HG03159 (cell line): ENCODE measurements around the gene BOD1L2.

ENCODE experiments used
- ATAC-seq: cut with Tn5 transposase; IDR thresholded peaks from one replicate; pipeline ENCODE4 v1.9.1; 2021; ENCODE audit warnings: mild to moderate bottlenecking, moderate library complexity; ENCODE audit not compliant: unreplicated experiment

The BOD1L2 gene

DNA sequence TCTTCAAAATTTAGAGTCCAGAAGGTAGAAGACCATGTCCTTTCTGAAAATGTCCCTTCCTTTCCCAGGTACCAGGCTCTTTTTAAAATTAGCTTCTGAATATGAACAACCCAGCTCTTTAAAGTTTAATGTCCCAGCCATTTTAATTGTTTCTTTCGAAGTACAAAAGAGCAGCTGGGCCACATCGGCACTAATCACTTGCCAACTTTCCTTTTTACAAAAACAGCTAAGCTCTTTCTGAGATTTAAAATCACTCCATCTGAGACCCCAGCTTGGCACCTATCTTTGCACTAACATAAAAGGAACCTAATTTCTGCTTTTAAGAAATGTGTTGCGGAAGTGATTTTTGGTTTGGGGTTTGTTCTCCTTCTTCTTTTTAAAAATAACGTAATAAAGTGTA, 2.6 kb downstream of the BOD1L2 start:
- ATAC-seq, result no peak

DNA sequence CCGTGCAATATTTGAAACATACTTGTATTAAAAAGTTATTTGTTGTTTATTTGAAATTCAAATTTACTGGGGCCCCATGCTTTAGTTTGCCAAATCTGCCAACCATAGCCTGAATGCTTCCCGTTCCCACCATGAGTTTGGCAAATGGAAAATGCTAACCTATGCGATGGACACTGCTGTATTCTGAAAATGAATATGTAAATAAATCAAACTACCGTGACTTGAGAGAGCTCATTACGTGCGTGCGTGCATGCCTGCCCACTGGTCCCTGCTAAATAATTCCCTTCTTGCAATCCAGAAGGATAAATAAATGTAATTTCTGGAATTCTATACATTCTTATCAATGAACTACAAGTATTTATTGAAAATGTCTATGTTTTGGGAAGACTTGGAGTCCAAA, 3.2 kb downstream of the BOD1L2 start:
- ATAC-seq, result no peak

DNA sequence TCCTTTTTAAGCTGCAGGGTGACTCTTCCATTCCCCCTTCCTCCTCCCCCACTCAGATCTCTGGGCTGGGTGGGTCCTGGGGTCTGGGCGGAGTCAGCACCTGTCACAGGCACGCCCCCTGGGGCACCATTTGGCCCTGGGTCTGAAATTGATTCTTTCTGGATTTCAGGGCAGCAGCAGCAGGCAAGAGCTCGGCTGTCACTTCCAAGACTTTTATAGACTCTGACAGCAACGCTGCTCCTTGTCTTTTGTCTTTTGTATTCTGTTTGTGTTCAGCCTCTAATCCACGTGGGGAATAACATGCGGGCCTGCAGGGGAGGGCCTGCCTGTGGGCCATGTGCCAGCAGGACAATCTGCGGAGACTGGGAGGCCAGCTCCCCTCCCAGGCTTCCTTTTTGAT, 3.9 kb downstream of the BOD1L2 start:
- ATAC-seq, result no peak

DNA sequence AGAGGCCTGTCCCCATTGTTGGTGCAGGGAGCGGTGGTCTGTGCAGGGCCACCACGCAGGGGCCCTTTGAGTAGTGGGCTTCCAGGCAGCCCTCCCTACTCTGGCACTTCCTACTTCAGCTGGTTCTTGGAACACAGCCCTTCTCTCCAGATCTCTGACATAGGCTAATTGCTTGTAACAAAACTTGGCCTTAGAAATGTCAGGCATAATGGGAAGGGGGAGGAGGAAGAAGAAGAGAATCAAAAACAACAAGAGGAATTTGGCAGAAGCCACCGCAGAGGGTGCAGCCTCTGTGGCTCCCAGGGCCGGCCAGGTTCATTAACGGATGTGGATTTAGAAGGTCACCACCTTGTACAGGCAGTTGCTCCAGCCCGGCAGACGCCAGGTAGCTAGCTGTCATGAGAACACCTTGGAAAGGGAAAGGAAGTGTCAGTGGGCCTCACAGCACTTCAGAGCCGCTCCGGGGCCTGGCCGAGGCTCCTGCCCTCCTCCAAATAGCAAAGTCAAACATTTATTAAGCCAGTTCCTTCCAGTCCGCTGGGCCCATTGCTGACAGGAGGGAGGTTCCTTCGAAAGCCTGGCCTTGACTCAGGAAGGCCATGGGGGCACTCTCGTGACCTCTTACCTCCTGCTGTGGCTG, 7.4 kb downstream of the BOD1L2 start:
- no peak for ATAC-seq

DNA sequence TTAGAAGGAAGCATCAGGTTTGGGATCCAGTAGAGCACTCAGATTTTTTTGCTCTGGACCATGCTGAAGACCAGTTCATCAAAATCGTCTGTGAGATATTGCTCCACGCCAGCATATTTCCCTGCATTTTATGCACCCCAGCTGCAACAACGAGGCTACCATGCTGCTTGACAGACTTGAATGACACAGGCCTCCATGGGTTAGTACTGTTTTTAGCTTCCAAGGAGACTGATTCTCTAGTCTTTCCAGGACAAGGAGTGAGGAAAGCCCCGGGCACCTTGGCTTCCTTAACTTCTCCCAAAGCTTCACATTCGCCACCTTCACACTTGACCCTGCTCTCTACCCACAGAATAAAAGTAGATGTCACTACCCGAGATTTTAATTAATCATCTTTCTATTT, 17.5 kb downstream of the BOD1L2 start:
- no peak for ATAC-seq

DNA sequence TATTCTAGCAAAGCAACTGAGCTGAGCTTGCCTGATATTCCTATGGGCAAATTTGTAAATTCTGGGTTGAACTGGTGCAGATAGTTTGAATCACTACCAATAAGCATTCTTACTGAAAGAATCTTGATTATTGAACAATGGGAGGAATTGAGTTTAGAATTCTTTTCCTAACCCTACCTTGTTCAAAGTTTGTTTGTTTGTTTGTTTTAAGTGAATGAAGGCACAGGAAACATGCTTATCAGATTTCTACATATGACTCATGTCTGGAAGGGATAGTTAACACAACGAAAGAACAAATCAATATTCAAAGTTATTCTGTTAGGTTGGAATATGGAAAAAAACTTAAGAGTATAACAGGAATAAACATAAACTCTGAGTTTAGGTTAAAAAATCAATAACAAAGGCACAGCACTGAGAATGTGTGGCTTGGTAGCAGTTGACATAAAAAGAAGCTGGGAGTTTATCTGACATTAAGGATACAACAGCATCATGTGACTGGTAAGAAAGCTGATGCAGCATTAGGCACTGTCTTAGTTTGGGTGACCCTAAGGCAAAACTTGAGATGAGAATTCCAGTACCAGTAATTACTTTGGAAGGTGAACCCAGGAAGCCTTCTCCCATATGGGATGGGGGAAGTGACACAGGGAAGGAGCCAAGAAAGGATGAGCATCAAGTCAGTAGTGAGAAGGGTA, 20.9 kb downstream of the BOD1L2 start:
- no peak for ATAC-seq

DNA sequence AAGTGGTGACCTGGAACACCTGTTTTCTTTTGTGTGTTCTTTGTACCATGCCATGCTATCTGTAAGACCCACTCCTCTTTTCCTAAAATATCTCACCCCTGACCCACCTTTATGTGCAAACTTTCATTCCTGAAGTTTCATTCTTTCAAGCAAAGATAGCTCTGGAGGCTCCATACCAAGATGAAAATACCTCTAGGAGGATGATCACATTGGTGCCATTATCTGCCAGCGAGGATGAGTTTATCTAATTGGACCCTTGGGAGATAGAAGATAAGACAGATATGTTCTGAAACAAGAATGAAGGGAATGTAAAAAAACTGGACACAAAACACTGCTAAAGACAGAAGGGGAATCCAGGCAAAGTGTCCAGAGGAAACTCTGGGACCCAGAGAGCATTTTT, 24.1 kb downstream of the BOD1L2 start:
- ATAC-seq, result no peak

DNA sequence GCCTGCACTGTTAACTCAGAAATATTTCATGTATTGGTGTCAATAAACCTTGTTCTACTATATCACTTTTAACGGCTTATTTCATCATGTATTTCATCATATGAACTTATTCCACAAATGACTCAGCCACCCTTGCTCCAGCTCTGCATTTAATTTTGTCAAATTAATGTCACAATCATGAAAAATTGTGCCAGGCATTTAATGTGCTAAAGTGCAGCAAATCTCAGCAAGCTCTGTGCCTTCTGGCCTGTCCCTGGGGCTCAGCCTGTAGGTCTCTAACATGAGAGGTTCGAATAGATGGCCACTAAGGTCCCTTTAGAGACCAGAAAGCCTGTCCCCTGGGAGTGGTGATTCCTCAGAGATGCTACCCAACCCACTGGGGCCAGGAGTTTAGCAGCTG, 28.6 kb downstream of the BOD1L2 start:
- ATAC-seq, result no peak

DNA sequence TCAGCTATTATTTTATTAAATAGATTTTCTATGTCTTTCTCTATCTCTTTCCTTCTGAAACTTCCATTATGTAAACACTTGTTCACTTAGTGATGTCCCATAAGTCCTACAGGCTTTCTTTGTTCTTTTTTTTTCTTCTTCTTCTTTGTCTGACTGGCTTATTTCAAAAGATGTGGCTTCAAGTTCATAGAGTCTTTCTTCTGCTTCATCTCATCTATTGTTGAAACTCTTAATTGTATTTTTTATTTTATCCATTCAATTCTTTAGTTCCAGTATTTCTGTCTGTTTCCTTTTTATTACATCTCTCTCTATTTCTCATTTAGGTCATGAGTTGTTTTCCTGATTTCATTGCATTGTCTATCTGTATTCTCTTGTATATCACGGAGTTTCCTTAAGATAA, 38.5 kb downstream of the BOD1L2 start:
- ATAC-seq, result no peak

DNA sequence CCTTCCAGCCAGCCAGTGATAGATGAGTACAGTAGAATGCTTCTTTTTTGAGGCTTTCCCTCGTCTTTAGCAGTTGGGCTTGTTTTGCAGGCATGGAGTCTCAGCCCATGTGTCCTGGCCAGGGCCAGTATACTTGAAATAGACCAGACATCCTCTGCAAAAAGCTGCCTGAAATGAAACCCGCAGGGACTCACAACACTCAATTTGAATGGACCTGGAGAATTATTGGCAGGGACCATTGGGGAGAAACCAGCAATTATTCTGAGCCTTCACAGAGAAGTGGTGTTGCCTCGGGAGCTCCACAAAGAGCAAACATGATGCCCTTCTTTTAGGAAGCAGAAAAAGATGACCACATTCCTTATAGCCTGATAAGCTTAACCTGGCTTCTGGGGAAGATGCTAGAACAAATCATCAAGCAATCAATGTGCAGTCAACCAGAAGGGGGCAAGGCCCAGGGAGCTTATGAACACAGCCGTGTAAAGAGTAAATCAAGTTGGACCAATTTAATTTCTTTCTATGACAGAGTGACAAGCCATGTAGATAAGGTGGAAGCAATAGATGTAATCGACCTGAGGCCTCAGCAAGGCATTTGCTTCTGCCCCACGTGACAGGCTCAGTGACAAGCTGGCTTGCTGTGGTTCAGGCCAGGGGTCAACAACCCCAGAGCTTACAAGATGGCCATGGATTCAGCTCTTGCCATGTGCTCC, 42.1 kb downstream of the BOD1L2 start:
- no peak for ATAC-seq

DNA sequence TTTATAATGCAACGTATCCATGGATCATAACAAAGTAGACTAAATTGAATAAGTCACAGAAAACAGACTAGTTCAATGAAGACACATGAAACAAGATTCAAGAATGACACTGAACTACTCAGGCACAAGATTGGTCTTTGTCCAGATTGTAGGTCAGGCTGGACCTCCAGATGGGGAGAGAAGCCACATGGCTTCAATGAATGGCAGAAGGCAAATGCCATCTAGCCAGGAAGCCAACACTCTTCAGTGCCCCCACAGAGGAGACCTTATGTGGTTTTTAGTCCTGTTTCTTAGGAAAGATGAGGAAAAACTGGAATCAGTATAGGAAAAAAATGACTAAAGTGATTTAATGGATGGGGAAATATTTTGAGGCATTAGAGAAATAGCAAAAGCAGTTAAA, 43.1 kb downstream of the BOD1L2 start:
- ATAC-seq, result no peak

DNA sequence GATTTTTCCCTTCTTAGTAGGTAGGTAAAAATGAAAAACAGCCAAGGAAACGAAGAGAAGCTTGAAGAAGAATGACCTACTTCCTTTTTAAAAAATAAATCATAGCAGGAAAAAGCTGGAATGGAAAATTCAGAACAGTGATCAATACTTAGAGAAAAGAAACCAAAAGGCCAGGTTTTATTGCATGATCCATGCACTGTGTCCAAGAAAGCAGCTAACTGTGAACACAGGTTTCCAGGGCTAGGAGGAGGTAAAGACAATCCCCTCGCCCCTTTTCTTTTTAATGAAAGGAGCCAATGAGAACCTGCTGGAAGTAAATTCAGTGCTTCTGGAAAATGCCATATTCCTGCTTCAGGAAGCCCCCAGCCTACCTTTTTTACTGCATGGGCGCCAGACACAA, 47.2 kb downstream of the BOD1L2 start:
- ATAC-seq, result no peak

DNA sequence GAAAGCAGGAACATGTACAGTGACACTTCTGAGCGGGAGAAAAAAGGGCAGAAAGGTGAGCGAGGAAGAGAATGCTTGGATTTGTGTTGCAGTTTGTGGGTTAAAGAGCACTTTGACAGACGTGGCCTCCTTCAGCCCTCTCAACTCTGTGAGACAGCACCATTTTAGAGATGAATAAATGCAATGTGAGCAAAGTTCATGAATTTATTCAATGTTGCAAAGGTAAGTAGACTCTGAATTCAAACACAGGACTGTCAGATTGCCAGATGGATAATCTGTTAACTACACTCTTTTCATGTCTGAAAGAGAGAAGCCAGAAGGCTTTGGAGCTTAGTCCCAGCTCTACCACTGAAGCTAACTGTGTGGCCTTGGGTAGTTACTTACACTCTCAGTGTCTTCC, 47.7 kb downstream of the BOD1L2 start:
- no peak for ATAC-seq

DNA sequence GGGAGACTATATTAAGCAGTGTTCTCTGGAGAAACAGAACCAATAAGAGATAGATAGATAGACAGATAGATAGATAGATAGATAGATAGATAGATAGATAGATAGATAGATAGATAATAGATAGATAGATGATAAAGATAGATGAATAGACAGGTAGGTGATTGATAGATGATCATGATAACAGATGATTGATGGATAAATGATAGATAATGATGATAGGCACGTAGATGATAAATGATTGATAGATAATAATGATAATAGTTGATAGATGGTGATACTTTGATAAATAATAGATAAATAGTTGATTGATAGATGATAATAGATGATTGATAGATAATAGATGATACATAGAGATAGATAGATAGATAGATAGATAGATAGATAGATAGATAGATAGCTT, 48.5 kb downstream of the BOD1L2 start:
- no peak for ATAC-seq

DNA sequence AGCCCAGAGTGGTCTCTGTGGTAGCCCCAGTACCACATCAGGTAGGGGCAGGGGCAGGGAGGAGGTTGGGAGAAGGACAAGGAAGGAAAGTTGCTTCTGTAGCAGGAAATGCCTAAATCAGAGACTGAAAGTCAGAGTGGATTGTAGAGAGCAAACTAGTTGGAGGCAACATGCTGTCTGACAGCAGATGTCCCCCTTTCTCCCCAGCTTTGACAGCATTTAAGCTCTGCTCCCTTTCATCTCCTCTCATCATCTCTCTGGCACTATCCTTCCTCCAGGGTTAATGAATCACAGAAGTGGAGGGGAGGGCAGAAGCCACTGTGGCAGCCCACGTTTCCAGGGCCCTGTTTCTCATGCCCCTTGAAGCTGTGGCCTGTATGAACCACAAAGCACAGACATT, 50.4 kb downstream of the BOD1L2 start:
- no peak for ATAC-seq

DNA sequence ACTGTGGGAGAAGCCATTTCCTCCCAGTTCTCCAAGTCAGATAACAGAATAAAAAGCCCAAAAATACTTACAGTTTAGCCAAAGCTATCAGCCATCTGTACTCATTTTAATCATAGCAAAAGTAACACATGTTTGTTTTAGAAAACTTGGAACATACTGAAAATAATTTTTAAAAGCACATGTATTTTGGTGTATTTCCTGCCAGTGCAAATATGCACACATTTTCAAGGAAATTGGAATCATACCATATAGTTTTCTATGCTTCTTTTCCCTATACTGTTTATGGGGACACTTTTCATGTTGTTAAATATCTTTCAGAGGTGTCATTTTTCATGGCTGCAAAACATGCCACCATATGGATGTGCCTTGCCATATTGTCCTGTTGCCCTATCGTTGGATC, 51.2 kb downstream of the BOD1L2 start:
- ATAC-seq, result no peak
